ENCODE data around the gene FARS2.

DNA sequence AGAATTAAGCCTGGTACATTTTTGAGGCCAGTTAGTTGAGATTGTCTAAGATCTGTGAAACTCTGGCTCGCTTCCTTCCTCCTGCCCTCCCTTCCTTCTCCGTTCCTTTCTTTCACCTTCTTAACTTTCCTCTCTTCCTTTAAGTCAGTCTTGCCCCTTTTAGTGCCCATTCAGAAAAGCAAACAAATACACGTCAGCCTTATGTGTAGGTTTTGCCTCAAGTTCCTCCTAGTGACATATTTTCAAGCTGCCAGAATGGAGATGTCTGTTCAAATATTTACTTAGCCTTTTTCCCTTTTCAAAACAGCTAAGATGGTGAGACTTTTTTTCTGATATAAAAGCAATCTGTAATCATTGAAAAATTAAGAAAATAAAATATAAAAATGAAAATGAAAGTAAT lies 178.4 kb downstream of the FARS2 start:
- no peak for TF ChIP-seq EZH2 (IDR thresholded peaks at IDR 0.05; ENCODE audit: low read length)
- TF ChIP-seq, protein P1, sequence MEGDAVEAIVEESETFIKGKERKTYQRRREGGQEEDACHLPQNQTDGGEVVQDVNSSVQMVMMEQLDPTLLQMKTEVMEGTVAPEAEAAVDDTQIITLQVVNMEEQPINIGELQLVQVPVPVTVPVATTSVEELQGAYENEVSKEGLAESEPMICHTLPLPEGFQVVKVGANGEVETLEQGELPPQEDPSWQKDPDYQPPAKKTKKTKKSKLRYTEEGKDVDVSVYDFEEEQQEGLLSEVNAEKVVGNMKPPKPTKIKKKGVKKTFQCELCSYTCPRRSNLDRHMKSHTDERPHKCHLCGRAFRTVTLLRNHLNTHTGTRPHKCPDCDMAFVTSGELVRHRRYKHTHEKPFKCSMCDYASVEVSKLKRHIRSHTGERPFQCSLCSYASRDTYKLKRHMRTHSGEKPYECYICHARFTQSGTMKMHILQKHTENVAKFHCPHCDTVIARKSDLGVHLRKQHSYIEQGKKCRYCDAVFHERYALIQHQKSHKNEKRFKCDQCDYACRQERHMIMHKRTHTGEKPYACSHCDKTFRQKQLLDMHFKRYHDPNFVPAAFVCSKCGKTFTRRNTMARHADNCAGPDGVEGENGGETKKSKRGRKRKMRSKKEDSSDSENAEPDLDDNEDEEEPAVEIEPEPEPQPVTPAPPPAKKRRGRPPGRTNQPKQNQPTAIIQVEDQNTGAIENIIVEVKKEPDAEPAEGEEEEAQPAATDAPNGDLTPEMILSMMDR (optimal IDR thresholded peaks at IDR 0.05 in 1 of 3, IDR thresholded peaks at IDR 0.05 in 1 of 3, conservative IDR thresholded peaks at IDR 0.05 in 1 of 3; ENCODE audit: extremely low read depth in 1 of 3, insufficient read depth in 2 of 3, low read length in 3 of 3), result no peak
